ENCODE measurements around the gene OPRL1. TPM values are rescaled to one million over a fixed set of nuclear protein-coding genes. Genes with fewer than 3 reads are reported as not detected.
A peak's percentile ranks its signal among the peaks of the same experiment; 100 is the strongest.

Gene OPRL1
- total RNA-seq, 3 donors from 2014 or later, result 1.6 to 3.4 (median 2.3) TPM

DNA sequence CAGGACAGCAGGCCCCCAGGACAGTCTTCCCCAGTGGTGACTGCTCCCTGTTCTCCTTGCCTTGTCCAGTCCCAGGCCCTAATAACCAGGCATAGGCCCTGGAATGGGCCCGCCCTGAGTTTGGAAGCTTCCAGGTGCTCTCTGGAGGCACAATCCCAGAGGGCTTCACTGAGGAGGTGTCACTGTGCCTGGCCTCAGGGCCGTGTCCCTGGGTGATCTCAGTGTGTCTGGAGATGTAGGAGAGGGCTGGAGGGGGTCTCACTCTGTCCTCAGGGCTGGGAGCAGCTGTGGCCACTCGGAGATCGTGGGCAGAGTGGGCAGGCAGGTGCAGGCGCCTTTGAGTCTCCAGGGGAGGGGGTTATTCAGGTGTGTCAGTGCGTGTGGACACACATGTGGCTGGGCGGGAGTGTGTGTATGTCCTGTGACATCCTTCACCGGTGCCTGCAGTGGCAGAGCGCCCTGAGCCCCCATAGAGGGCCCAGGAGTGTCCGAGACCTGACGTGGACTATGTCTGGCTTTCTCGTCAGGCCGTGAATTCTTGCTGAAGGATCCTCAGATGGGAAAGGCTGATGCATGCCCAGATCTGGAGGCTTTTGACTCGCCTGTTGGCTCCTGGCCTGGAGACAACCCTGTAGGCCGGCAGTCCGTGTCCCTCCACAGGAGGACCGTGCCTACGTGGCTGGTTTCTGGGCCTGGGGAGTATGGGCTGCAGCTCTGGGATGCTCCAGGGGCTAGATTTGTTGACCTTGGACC lies 33.0 kb downstream of the OPRL1 start:
- H3K9me3 ChIP-seq, result no peaks in the 10 kb centered on the region
- no peak for TF ChIP-seq POLR2AphosphoS5 (IDR thresholded peaks at IDR 0.05)
- TF ChIP-seq, protein P1, sequence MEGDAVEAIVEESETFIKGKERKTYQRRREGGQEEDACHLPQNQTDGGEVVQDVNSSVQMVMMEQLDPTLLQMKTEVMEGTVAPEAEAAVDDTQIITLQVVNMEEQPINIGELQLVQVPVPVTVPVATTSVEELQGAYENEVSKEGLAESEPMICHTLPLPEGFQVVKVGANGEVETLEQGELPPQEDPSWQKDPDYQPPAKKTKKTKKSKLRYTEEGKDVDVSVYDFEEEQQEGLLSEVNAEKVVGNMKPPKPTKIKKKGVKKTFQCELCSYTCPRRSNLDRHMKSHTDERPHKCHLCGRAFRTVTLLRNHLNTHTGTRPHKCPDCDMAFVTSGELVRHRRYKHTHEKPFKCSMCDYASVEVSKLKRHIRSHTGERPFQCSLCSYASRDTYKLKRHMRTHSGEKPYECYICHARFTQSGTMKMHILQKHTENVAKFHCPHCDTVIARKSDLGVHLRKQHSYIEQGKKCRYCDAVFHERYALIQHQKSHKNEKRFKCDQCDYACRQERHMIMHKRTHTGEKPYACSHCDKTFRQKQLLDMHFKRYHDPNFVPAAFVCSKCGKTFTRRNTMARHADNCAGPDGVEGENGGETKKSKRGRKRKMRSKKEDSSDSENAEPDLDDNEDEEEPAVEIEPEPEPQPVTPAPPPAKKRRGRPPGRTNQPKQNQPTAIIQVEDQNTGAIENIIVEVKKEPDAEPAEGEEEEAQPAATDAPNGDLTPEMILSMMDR (IDR thresholded peaks at IDR 0.05), result no peak
- TF ChIP-seq POLR2A (IDR thresholded peaks at IDR 0.05), result no peak
- no peaks in the 10 kb centered on the region for H3K4me1 ChIP-seq
- no peaks in the 10 kb centered on the region for H3K36me3 ChIP-seq
- intact Hi-C loops (cut with DNase I; ENCODE audit: low total_unique reads), result no loop called here
- H3K4me3 ChIP-seq, result no peak overlapping the region
- DNase-seq (ENCODE audit: low spot score in 2 of 2), result peak in 1 of 2 donors; percentile 17
- H3K27me3 ChIP-seq, result peaks cover 0 to 3% of the 10 kb centered on the region in 2 donors
- H3K27ac ChIP-seq, result no peak overlapping the region

DNA sequence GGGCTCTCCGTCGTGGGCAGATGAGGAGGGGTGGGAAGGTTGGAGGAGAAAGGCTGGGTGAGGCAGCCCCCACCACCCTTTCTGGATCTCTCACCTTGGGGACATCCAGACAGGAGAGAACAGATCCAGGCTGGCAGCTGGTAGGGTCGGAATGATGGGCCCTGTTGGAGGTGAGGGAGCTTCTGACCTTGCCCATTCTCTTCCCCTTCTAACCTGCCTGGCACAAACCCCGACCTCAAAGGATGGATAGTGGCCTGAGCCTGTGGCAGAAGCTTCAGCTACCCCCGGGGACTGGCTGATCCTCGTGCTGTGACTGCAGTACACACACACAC lies 33.5 kb downstream of the OPRL1 start:
- Histone ChIP-seq H3K36me3 (no peaks in the 10 kb centered on the region), H3K4me1 (no peaks in the 10 kb centered on the region), H3K27ac (no peak overlapping the region), H3K27me3 (peaks cover 0 to 3% of the 10 kb centered on the region in 2 donors), H3K4me3 (no peak overlapping the region), H3K9me3 (no peaks in the 10 kb centered on the region)
- TF ChIP-seq POLR2AphosphoS5 (IDR thresholded peaks at IDR 0.05) (no peak), POLR2A (IDR thresholded peaks at IDR 0.05) (no peak)
- TF ChIP-seq, protein P1 (IDR thresholded peaks at IDR 0.05), result no peak
- peak in 1 of 2 donors; percentile 15 for DNase-seq (ENCODE audit: low spot score in 2 of 2)
- intact Hi-C loops (cut with DNase I; ENCODE audit: low total_unique reads), result no loop called here

DNA sequence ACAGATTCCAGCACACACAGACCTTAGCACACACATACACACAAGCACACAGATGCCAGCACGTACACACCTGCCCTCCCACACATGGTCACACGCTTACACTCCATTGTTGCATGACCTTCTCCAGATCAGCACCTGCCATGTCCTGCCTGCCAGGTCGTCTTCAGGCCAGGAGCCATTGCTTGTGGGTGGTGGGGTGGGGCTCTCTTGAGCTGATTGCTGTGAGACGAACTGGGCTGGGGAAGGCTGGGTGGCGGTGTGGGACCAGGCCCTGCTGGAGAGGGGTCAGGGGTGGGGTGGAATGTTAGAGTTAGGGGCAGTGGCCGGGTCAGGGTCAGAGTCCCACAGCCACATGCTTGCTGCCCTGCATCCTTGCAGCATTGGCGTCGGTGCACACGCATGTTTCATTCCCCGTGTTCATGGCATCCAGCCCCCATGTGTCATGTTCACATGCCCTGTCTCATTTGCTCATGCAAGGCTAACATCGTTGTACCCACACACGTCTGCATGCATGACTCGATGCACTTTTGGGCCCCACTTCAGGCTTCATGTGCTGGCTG lies 34.0 kb downstream of the OPRL1 start:
- Histone ChIP-seq H3K27me3 (peaks cover 0 to 3% of the 10 kb centered on the region in 2 donors), H3K36me3 (no peaks in the 10 kb centered on the region), H3K9me3 (no peaks in the 10 kb centered on the region), H3K4me3 (no peak overlapping the region), H3K4me1 (no peaks in the 10 kb centered on the region), H3K27ac (no peak overlapping the region)
- TF ChIP-seq POLR2A (IDR thresholded peaks at IDR 0.05) (no peak), POLR2AphosphoS5 (IDR thresholded peaks at IDR 0.05) (no peak)
- TF ChIP-seq, protein P1 (IDR thresholded peaks at IDR 0.05), result no peak
- intact Hi-C loops (cut with DNase I; ENCODE audit: low total_unique reads), result no loop called here
- DNase-seq (ENCODE audit: low spot score in 2 of 2), result no peak

DNA sequence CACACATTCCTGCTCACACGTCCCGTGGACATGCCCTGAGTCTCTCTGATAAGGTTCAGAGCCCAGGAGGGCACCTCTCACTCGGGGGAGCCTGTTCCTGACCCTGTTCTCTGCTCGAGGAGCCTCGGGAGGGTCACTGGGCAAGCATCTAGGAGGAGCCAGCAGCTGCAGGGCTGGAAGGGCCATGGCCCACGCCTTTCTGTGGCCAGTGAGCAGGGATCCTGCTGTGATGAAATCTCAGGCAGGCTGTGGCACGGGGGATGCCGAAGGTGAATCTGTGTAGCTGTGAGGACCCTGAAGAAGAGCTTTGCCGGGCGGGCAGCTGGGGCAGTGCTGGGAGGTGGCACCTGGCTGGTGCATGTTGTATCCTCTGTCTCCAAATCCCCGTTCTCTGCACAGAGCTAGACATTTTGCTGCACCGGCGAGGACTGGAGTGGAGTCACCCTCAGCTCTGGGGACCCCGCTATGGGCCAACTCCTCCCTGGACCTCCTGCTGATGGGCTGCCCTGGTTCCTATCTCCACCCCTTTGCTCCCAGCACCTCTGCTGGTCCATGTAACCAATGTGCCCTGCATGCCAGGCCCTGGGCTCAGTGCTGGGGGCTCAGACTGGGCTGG lies 34.6 kb downstream of the OPRL1 start:
- no peak overlapping the region for H3K27ac ChIP-seq
- no peaks in the 10 kb centered on the region for H3K9me3 ChIP-seq
- no peaks in the 10 kb centered on the region for H3K36me3 ChIP-seq
- no peak overlapping the region for H3K4me3 ChIP-seq
- TF ChIP-seq, protein P1 (IDR thresholded peaks at IDR 0.05), result no peak
- no peak for TF ChIP-seq POLR2AphosphoS5 (IDR thresholded peaks at IDR 0.05)
- no peak for TF ChIP-seq POLR2A (IDR thresholded peaks at IDR 0.05)
- DNase-seq (ENCODE audit: low spot score in 2 of 2), result peak in 1 of 2 donors; percentile 33
- H3K4me1 ChIP-seq, result no peaks in the 10 kb centered on the region
- H3K27me3 ChIP-seq, result peaks cover 0 to under 1% of the 10 kb centered on the region in 2 donors
- intact Hi-C loops (cut with DNase I; ENCODE audit: low total_unique reads), result no loop called here

All from breast epithelium (tissue), 4 donors.